ENCODE data around the gene GNG4. TPM values are rescaled to one million over a fixed set of nuclear protein-coding genes. Genes with fewer than 3 reads are reported as not detected.
"Not testable (repeated sequence)": the region's sequence is repeated elsewhere in the genome, so short reads cannot be mapped to it uniquely, and the experiment has no call there.

GNG4 gene
- total RNA-seq, 2 donors from 2014 or later = 13.5 to 14.2 TPM

DNA sequence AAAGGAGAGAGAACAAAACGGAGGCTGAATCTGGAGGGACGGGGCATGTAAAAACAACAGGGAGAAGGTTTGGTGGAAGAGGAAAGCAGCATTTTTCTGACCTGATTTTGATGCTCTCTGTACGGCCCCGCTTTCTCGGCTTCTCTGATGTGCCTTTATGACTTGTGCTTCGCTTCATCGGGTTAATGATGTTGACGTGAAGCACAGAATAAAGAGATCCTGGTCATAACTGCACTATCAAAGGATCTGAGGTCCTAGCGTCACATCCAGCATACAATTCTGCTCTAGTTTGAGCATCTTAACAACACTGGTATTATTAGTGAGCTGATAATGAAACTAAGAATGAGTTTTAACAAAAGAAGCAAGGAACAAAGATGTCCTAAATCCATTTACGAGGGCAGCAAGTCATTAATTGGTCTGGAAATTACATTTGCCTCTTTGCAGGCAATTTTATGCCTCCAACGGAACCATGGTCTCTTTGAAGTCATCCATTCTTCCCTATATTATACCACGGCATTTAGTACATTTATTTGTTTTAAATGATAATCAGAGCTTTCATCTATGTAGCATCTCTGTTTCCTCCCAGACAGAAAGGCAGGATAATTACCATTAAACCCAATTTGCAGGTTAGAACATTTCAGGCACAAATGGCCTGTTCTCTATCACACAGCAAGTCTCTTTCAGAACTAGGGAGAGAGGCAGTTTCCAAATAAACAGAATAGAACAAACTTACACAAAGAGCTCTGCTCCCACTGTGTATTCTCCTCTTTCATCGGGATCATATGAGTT is 100.0 kb downstream of the GNG4 start:
- H3K9me3 ChIP-seq (ENCODE audit: control insufficient read depth, low read length) = no peaks in the 10 kb centered on the region
- no peak for DNase-seq
- peaks cover 23% of the 10 kb centered on the region for H3K4me1 Mint-ChIP-seq
- no peak overlapping the region for H3K4me3 Mint-ChIP-seq
- peaks cover 11% of the 10 kb centered on the region for H3K27me3 Mint-ChIP-seq (ENCODE audit: insufficient read depth)
- H3K36me3 ChIP-seq (ENCODE audit: control insufficient read depth, insufficient read depth, low read length) = no peaks in the 10 kb centered on the region
- no peaks in the 10 kb centered on the region for H3K9me3 Mint-ChIP-seq
- H3K4me3 ChIP-seq (ENCODE audit: low read length) = no peak overlapping the region
- H3K36me3 Mint-ChIP-seq (ENCODE audit: low read depth) = no peaks in the 10 kb centered on the region
- H3K27ac Mint-ChIP-seq = no peak overlapping the region
- H3K4me1 ChIP-seq (ENCODE audit: control insufficient read depth, insufficient read depth, low read length) = peaks cover 6% of the 10 kb centered on the region
- H3K9ac ChIP-seq (ENCODE audit: extremely low read depth, low read length, poor library complexity, severe bottlenecking) = no peak overlapping the region
- H3K27ac ChIP-seq (ENCODE audit: low read depth, low read length) = no peak overlapping the region
- WGBS, 2 experiments (ENCODE audit: insufficient coverage in 1 of 2, insufficient read length in 1 of 2) = 88 to 89% methylated on average over 10 to 12 of the region's 13 CpGs
- TF ChIP-seq CTCF (conservative IDR thresholded peaks at IDR 0.05) = no peak
- H3K27me3 ChIP-seq (ENCODE audit: control insufficient read depth, insufficient read depth, low read length, poor library complexity, severe bottlenecking) = no peaks in the 10 kb centered on the region

DNA sequence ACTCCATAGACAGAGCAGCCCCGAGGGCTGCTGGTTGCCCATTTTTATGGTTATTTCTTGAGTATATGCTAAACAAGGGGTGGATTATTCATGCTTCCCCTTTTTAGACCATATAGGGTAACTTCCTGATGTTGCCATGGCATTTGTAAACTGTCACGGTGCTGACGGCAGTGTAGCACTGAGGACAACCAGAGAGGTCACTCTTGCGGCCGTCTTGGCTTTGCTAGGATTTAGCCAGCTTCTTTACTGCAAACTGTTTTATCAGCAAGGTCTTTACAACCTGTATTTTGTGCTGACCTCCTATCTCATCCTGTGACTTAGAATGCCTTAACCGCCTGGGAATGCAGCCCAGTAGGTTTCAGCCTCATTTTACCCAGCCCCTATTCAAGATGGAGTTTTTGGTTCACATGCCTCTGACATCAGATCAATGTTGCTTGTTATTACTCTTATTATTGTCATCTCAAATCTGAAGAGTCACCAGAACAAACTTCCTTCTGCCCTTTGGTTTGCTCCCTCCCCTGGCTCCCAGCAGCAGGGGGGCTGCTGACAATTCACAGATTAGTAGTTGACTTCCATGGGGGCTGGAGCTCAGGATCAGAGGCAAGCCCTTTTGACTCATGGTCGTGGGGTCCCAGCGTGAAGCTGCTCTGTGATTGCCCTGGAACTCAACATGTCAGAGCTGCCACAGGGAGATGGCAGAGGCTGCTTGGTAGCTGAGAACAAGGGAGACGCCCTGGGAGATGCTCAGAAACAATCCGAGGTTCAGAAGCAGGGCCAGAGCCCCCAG is 103.0 kb downstream of the GNG4 start:
- H3K4me1 ChIP-seq (ENCODE audit: control insufficient read depth, insufficient read depth, low read length); H3K27me3 ChIP-seq (ENCODE audit: control insufficient read depth, insufficient read depth, low read length, poor library complexity, severe bottlenecking); H3K9me3 ChIP-seq (ENCODE audit: control insufficient read depth, low read length); H3K36me3 ChIP-seq (ENCODE audit: control insufficient read depth, insufficient read depth, low read length); H3K27ac ChIP-seq (ENCODE audit: low read depth, low read length); H3K9ac ChIP-seq (ENCODE audit: extremely low read depth, low read length, poor library complexity, severe bottlenecking); H3K9me3 Mint-ChIP-seq; H3K4me3 ChIP-seq (ENCODE audit: low read length); H3K36me3 Mint-ChIP-seq (ENCODE audit: low read depth): not testable (repeated sequence)
- peak; percentile 69 for TF ChIP-seq CTCF (conservative IDR thresholded peaks at IDR 0.05)
- 43 to 48% methylated on average over 5 to 10 of the region's 10 CpGs for WGBS, 2 experiments (ENCODE audit: insufficient coverage in 1 of 2, insufficient read length in 1 of 2)
- H3K27me3 Mint-ChIP-seq (ENCODE audit: insufficient read depth) = peaks cover 11% of the 10 kb centered on the region
- peak overlapping the region; percentile 20 for H3K4me3 Mint-ChIP-seq
- H3K27ac Mint-ChIP-seq = peak overlapping the region; percentile 93
- DNase-seq = peak; percentile 90
- peaks cover 32% of the 10 kb centered on the region for H3K4me1 Mint-ChIP-seq

DNA sequence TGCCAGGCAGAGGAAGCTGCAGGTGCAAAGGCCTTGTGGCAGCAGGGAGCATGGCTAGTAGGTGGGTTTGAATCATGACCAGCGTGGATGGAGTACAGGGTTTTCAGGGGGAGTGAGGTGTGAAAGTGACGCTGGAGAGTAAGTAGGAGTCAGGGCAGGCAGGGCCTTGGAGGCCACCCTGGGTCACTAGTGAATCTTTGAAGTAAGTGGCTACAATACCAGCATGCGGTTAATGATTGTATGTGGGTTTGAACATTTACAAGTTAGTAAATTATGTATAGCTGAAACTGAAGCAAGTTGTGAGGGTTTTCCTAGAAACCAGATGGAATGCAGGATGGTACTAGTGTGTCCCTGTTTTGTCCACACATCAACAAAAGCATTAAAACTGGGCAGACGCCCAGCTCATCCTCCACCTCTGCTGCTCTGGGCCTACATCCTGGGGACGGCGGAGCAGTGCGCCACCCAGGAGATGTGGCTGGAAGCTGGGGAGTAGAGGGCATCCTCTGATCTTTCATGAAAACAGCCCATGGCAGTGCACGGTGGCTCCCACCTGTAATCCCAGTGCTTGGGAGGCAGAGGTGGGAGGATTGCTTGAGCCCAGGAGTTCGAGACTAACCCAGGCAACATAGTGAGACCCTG is 104.2 kb downstream of the GNG4 start:
- Histone ChIP-seq H3K4me1 (ENCODE audit: control insufficient read depth, insufficient read depth, low read length) (peaks cover 9% of the 10 kb centered on the region), H3K36me3 (ENCODE audit: control insufficient read depth, insufficient read depth, low read length) (no peaks in the 10 kb centered on the region), H3K9ac (ENCODE audit: extremely low read depth, low read length, poor library complexity, severe bottlenecking) (no peak overlapping the region), H3K9me3 (ENCODE audit: control insufficient read depth, low read length) (no peaks in the 10 kb centered on the region), H3K27ac (ENCODE audit: low read depth, low read length) (no peak overlapping the region), H3K27me3 (ENCODE audit: control insufficient read depth, insufficient read depth, low read length, poor library complexity, severe bottlenecking) (no peaks in the 10 kb centered on the region), H3K4me3 (ENCODE audit: low read length) (no peak overlapping the region)
- H3K27ac Mint-ChIP-seq = no peak overlapping the region
- no peak overlapping the region for H3K4me3 Mint-ChIP-seq
- no peaks in the 10 kb centered on the region for H3K9me3 Mint-ChIP-seq
- H3K36me3 Mint-ChIP-seq (ENCODE audit: low read depth) = no peaks in the 10 kb centered on the region
- no peak for DNase-seq
- 87 to 90% methylated on average over 8 to 9 of the region's 9 CpGs for WGBS, 2 experiments (ENCODE audit: insufficient coverage in 1 of 2, insufficient read length in 1 of 2)
- H3K27me3 Mint-ChIP-seq (ENCODE audit: insufficient read depth) = peaks cover 11% of the 10 kb centered on the region
- no peak for TF ChIP-seq CTCF (conservative IDR thresholded peaks at IDR 0.05)
- peaks cover 32% of the 10 kb centered on the region for H3K4me1 Mint-ChIP-seq

DNA sequence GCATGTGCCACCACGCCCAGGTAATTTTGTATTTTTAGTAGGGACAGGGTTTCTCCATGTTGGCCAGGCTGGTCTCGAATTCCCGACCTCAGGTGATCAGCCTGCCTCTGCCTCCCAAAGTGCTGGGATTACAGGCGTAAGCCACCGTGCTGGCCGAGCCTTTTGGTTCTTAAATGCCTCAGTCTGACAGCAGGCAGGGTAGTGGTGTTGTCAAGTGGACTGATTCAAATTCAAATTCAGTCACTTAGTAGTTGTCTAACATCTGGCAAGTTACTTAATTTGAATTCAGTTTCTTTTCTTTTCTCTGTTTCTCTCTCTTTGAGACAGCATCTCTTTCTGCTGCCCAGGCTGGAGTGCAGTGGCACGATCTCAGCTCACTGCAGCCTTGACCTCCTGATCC is 106.7 kb downstream of the GNG4 start:
- H3K4me3 Mint-ChIP-seq; H3K27me3 Mint-ChIP-seq (ENCODE audit: insufficient read depth); H3K9ac ChIP-seq (ENCODE audit: extremely low read depth, low read length, poor library complexity, severe bottlenecking); H3K36me3 Mint-ChIP-seq (ENCODE audit: low read depth); DNase-seq; H3K27ac ChIP-seq (ENCODE audit: low read depth, low read length); H3K9me3 Mint-ChIP-seq; H3K36me3 ChIP-seq (ENCODE audit: control insufficient read depth, insufficient read depth, low read length); H3K4me3 ChIP-seq (ENCODE audit: low read length); H3K27ac Mint-ChIP-seq; H3K9me3 ChIP-seq (ENCODE audit: control insufficient read depth, low read length); H3K4me1 ChIP-seq (ENCODE audit: control insufficient read depth, insufficient read depth, low read length); H3K27me3 ChIP-seq (ENCODE audit: control insufficient read depth, insufficient read depth, low read length, poor library complexity, severe bottlenecking): not testable (repeated sequence)
- 71 to 78% methylated on average over 4 to 7 of the region's 7 CpGs for WGBS, 2 experiments (ENCODE audit: insufficient coverage in 1 of 2, insufficient read length in 1 of 2)
- H3K4me1 Mint-ChIP-seq = peaks cover 32% of the 10 kb centered on the region
